Esophagus squamous epithelium (tissue), 5 donors: Measurements from ENCODE around the gene GRIP1. TPM values are rescaled to one million over a fixed set of nuclear protein-coding genes. Genes with fewer than 3 reads are reported as not detected.

ENCODE experiments used
- DNase-seq: peaks from one replicate; lab custom pipeline; 2025; lab: John Stamatoyannopoulos, UW
- H3K27ac ChIP-seq, 4 donors: fragments of 200-600 bp; sonication (generic); one replicate each; pipeline ENCODE4 v1.5.1; 2016 to 2019; ENCODE audit warnings: mild to moderate bottlenecking in 1 of 4
- H3K27me3 ChIP-seq, 4 donors: fragments of 200-600 bp; sonication (generic); 1 replicate in 3 of 4; 2 replicates in 1 of 4; pipeline versions ENCODE4 v1.5.1 to v1.6.0; 2017 to 2021; ENCODE audit warnings: antibody characterized with exemption in 1 of 4
- H3K36me3 ChIP-seq, 3 donors: fragments of 200-600 bp; sonication (generic); one replicate each; pipeline ENCODE4 v1.5.1; 2016 to 2019
- H3K4me1 ChIP-seq, 3 donors: fragments of 200-600 bp; sonication (generic); one replicate each; pipeline ENCODE4 v1.5.1; 2017 to 2019
- H3K4me3 ChIP-seq, 4 donors: fragments of 200-600 bp; sonication (generic); 1 replicate in 3 of 4; 2 replicates in 1 of 4; pipeline ENCODE4 v1.5.1; 2016 to 2019; ENCODE audit warnings: mild to moderate bottlenecking in 2 of 4, moderate library complexity in 1 of 4
- H3K9me3 ChIP-seq, 3 donors: fragments of 200-600 bp; sonication (generic); one replicate each; pipeline ENCODE4 v1.5.1; 2016 to 2019
- CTCF ChIP-seq, 6 experiments: fragments of 450-650 bp in 4 of 6; fragments of 200-600 bp in 2 of 6; sonication (generic) in 2 of 6; IDR thresholded peaks; one replicate each; pipeline ENCODE4 v1.5.1; 2016 to 2019; ENCODE audit warnings: antibody characterized with exemption in 6 of 6, mild to moderate bottlenecking in 4 of 6, moderate library complexity in 4 of 6
- POLR2A ChIP-seq, 4 donors: fragments of 450-650 bp; IDR thresholded peaks; one replicate each; pipeline ENCODE4 v1.6.1; 2017; ENCODE audit warnings: antibody characterized with exemption in 4 of 4, mild to moderate bottlenecking in 4 of 4, moderate library complexity in 3 of 4
- WGBS, 2 donors: methylation state at CpG; one replicate each; pipeline ENCODE4 v1.1.5; 2018; 5-methylcytosine and 5-hydroxymethylcytosine counted together
- intact Hi-C: fragments of 100-400 bp; cut with DNase I; formaldehyde crosslinking; loops from one replicate; pipeline ENCODE4 v1.15.0; 2022
- total RNA-seq, 4 donors: library from RNA; depleted of rRNA; stranded (reverse); fragments of >200 nt; gene quantifications; one replicate each; pipeline ENCODE4 v1.1.0, GENCODE V29; 2016
- donor health status: DM: yes; HTN: yes; CAD: no.

The GRIP1 gene
- total RNA-seq, 4 donors from 2014 or later = 4.9 to 15.9 (median 11.0) TPM

GRCh38 chr12:66692170-66692569, 13.3 kb upstream of the GRIP1 start:
- 38 to 44% methylated on average over 1 of the region's 1 CpG for WGBS, 2 donors
- no peaks in the 10 kb centered on the region for H3K36me3 ChIP-seq
- no peaks in the 10 kb centered on the region for H3K4me1 ChIP-seq
- no peak for DNase-seq
- H3K27me3 ChIP-seq = no peaks in the 10 kb centered on the region
- TF ChIP-seq POLR2A (IDR thresholded peaks at IDR 0.05) (no peak), CTCF (IDR thresholded peaks at IDR 0.05) (no peak)
- H3K9me3 ChIP-seq = no peaks in the 10 kb centered on the region
- no peak overlapping the region for H3K4me3 ChIP-seq
- intact Hi-C loops = no loop called here
- H3K27ac ChIP-seq = no peak overlapping the region

GRCh38 chr12:66688846-66689439, 10.1 kb upstream of the GRIP1 start:
- no peaks in the 10 kb centered on the region for H3K36me3 ChIP-seq
- no peak for DNase-seq
- no peaks in the 10 kb centered on the region for H3K27me3 ChIP-seq
- no peak overlapping the region for H3K4me3 ChIP-seq
- no peaks in the 10 kb centered on the region for H3K9me3 ChIP-seq
- intact Hi-C loops = no loop called here
- no peak overlapping the region for H3K27ac ChIP-seq
- 62 to 65% methylated on average over 8 of the region's 8 CpGs for WGBS, 2 donors
- TF ChIP-seq POLR2A (IDR thresholded peaks at IDR 0.05) (no peak), CTCF (IDR thresholded peaks at IDR 0.05) (peak in 4 of 6 experiments; percentile 25 to 56 (median 47))
- H3K4me1 ChIP-seq = no peaks in the 10 kb centered on the region

- no peak for TF ChIP-seq POLR2A (IDR thresholded peaks at IDR 0.05)
- TF ChIP-seq CTCF (IDR thresholded peaks at IDR 0.05) = no peak
- WGBS, 2 donors = 63 to 78% methylated on average over 3 to 6 of the region's 6 CpGs
- intact Hi-C loops = no loop called here
- no peak overlapping the region for H3K27ac ChIP-seq
- H3K4me3 ChIP-seq = no peak overlapping the region
- no peaks in the 10 kb centered on the region for H3K27me3 ChIP-seq
- no peaks in the 10 kb centered on the region for H3K36me3 ChIP-seq
- no peak for DNase-seq
- H3K4me1 ChIP-seq = peaks cover 0 to 9% (median 0%) of the 10 kb centered on the region in 3 donors
- no peaks in the 10 kb centered on the region for H3K9me3 ChIP-seq
These were observed 5.3 kb upstream of the GRIP1 start for GRCh38 chr12:66684222-66684621.

GRCh38 chr12:66683822-66684221, 4.9 kb upstream of the GRIP1 start:
- no peaks in the 10 kb centered on the region for H3K27me3 ChIP-seq
- intact Hi-C loops = no loop called here
- H3K36me3 ChIP-seq = no peaks in the 10 kb centered on the region
- WGBS, 2 donors = 89 to 91% methylated on average over 3 of the region's 3 CpGs
- no peaks in the 10 kb centered on the region for H3K9me3 ChIP-seq
- no peak for DNase-seq
- no peak for TF ChIP-seq CTCF (IDR thresholded peaks at IDR 0.05)
- TF ChIP-seq POLR2A (IDR thresholded peaks at IDR 0.05) = no peak
- H3K4me3 ChIP-seq = no peak overlapping the region
- peaks cover 0 to 13% (median 0%) of the 10 kb centered on the region in 3 donors for H3K4me1 ChIP-seq
- H3K27ac ChIP-seq = no peak overlapping the region

- WGBS, 2 donors = 76 to 83% methylated on average over 6 of the region's 6 CpGs
- no peak for TF ChIP-seq CTCF (IDR thresholded peaks at IDR 0.05)
- no peak for TF ChIP-seq POLR2A (IDR thresholded peaks at IDR 0.05)
- no peak overlapping the region for H3K27ac ChIP-seq
- no peak for DNase-seq
- no peaks in the 10 kb centered on the region for H3K9me3 ChIP-seq
- no peaks in the 10 kb centered on the region for H3K27me3 ChIP-seq
- no peaks in the 10 kb centered on the region for H3K36me3 ChIP-seq
- peaks cover 0 to 20% (median 3%) of the 10 kb centered on the region in 3 donors for H3K4me1 ChIP-seq
- intact Hi-C loops = no loop called here
- no peak overlapping the region for H3K4me3 ChIP-seq
These were observed 4.2 kb upstream of the GRIP1 start for GRCh38 chr12:66683073-66683472.
